HG02623 (cell line): ENCODE results near the gene CCDC18.
"Not testable (repeated sequence)": the region's sequence is repeated elsewhere in the genome, so short reads cannot be mapped to it uniquely, and the experiment has no call there.

Source experiments
- ATAC-seq: cut with Tn5 transposase; IDR thresholded peaks from one replicate; pipeline ENCODE4 v1.9.1; 2021; ENCODE audit warnings: moderate library complexity; ENCODE audit not compliant: unreplicated experiment

The CCDC18 gene, protein sequence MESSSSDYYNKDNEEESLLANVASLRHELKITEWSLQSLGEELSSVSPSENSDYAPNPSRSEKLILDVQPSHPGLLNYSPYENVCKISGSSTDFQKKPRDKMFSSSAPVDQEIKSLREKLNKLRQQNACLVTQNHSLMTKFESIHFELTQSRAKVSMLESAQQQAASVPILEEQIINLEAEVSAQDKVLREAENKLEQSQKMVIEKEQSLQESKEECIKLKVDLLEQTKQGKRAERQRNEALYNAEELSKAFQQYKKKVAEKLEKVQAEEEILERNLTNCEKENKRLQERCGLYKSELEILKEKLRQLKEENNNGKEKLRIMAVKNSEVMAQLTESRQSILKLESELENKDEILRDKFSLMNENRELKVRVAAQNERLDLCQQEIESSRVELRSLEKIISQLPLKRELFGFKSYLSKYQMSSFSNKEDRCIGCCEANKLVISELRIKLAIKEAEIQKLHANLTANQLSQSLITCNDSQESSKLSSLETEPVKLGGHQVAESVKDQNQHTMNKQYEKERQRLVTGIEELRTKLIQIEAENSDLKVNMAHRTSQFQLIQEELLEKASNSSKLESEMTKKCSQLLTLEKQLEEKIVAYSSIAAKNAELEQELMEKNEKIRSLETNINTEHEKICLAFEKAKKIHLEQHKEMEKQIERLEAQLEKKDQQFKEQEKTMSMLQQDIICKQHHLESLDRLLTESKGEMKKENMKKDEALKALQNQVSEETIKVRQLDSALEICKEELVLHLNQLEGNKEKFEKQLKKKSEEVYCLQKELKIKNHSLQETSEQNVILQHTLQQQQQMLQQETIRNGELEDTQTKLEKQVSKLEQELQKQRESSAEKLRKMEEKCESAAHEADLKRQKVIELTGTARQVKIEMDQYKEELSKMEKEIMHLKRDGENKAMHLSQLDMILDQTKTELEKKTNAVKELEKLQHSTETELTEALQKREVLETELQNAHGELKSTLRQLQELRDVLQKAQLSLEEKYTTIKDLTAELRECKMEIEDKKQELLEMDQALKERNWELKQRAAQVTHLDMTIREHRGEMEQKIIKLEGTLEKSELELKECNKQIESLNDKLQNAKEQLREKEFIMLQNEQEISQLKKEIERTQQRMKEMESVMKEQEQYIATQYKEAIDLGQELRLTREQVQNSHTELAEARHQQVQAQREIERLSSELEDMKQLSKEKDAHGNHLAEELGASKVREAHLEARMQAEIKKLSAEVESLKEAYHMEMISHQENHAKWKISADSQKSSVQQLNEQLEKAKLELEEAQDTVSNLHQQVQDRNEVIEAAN (N-terminal part only)

DNA sequence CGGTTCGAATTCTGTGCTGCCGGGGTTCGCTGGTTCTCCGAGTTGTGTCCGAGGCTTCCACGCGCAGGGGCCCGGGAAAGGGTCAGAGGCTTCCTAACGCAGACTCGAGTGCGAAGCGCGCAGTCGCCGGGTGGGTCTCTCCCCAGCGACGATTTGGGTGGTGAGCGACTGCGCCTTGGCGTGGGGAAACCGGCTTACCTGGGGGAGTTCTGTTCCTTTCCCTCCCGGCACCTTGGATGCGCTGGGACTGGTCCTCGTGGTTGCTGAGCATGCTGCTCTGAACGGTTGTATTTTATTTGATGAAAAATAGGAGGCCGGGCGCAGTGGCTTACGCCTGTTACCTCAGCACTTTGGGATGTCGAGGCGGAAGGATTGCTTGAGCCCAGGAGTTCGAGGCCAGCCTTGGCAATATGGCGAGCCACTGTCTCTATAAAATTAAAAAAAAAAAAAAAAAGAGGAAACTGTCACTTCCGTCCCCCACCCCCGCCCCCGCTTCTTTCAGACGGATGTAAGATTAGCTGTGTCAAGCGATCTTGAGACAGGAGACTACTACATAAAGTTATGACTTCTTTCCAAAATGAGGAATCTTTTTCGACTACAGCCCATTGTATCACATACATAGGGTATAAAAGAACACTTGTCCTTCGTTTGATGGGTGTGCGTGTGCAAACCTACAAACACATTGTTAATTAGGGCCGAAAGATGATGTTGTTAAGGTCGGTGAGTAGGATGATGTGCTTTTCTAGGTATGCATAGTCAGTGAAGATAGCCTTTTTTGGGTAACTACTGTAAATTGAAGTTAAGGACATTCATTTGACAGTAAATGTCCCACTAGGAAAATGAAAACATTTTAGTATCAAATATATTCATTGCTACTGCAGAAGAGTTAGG is at the start of gene CCDC18:
CCDC18 (plus strand) TSS at position 2 of the 891 bp plus-strand sequence. CDS start 2,638 bp downstream, outside the sequence.
- ATAC-seq: no peak

DNA sequence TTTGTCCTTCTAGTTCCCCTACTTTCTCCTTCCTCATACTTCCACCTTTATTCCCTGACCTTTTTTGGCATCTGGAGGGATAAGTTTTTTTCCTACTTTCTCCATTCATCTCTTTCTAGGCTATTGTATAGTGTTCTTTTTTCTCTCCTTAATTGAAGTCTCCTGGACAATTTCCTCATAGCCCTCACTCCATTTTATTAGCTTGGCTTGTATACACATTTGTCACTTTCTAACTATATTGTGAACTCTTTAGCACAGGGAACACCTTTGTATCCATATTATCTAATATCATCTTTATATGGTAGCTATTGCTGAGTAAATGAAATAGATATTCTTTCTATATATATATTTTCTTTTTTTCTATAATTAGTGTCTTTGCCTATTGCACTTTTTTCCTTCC is 47.9 kb upstream of the CCDC18 start:
- ATAC-seq: no peak

DNA sequence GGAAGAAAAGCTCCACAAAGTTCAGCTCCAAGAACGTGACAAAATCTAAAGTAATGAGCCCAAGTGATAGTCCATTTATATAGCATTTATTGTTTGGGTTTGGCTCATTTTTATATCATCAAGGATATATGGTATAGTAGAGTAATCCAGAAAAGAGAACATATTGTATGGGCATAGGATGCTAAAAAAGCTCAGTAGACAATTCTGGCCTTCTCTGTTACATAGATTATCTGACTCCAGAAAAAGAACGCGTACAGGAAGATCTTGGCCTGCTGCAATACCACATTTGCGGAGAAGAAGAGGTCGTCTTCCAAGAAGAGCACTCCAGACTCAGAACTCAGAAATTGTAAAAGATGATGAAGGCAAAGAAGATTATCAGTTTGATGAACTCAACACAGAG is 44.1 kb upstream of the CCDC18 start:
- ATAC-seq: no peak

DNA sequence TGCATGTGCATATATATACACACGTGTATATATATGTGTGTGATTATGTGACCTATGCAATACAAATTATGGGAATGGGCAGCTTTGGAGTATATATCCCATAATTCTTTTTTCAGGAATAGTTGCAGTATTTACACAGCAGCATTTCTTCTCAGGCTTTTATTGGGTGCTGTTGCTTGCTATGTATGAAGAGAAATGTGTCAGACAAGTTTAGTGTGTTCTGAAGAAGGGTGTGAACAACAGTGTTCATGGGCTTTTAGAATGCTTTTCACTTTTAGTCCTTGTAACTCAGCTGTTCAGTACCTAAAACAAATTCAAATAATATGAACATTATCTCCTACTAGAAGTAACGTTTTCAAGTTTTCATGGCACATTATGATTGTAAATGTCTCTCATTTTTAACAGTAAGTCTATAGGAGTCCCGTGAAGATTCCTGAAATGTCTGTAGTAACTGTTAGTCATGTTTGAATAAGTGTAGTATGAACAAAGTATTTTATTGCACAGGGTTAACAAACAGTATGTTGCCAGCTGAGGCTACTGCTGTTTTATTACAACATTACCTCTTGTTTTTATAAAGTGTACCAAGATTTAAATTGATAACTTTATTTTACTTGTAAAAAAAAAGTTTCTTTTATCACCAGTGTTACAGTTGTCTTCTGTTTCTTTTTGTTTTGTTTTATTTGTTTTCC is 42.8 kb upstream of the CCDC18 start:
- no peak for ATAC-seq

DNA sequence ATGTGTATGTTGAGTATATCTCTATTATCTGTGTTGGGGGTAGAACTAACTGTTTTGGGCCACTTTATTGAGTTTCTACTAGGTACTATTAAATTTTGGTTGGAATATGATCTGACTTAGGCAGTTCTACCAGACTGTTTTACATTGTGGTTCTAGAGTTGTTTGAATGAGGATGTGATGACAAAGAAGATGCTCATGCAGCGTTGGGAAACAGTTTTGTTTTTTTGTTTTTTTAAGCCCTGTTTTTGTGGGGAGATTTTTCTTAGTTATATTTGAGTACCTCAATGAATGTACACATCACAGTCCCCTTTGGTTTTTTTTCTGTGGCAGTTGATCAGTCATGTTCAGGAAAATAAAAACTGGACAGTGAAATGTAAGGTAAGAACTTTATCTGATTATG is 40.4 kb upstream of the CCDC18 start:
- ATAC-seq: no peak

DNA sequence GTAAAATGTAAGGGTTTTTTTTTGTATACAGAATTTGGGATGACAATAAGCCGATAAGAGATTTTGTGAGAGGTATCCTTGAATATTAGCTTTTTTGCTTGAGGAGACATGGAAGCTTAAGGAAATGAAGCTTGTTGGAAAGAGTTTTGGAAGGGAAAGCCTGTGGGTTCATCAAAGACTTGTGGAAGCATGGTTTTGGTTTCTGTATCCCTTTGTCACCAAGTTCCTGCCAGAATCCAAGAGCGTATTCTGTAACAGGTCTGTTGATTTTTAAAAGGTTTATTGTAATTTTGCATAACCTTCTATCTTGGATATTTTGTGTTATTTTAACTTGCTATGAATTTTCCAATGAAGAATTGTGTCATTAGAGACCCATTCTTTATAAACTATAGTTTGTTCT is 38.4 kb upstream of the CCDC18 start:
- ATAC-seq: no peak

DNA sequence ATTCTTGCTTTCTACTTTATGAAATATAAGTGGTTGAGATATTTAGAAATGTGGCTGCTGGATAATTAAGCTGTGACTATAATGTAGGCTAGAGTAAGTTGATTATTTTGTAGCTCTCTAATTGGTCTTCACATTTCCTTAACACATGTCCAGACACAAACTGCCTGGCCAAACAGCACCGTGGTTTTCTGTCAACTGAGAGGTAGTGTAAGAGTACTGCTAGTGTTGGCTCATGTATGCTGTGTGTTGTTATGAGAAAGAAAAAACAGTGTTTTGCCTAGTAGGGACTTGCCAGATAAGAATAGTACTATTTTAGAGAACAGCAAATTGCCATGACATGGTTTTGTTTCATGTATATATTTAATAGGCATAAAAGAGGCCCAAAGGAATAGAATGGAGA is 37.4 kb upstream of the CCDC18 start:
- ATAC-seq: no peak

DNA sequence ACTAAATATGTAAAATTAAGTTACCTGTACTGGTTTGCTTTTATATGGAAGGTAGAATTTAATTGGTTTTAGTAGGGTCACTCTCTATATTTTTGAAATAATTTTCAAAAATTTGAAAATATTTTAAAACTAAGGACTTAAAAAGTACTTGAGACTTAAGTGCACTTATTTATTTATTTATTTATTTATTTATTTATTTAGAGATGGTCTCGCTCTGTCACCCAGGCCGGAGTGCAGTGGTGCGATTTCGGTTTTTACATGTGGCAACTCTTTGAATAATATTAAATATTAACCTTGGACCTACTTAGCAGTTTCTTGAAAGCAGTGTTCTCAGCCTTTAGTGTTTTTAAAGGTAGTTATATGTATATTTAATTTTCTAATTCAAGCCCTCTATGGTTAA is 36.8 kb upstream of the CCDC18 start:
- no peak for ATAC-seq

DNA sequence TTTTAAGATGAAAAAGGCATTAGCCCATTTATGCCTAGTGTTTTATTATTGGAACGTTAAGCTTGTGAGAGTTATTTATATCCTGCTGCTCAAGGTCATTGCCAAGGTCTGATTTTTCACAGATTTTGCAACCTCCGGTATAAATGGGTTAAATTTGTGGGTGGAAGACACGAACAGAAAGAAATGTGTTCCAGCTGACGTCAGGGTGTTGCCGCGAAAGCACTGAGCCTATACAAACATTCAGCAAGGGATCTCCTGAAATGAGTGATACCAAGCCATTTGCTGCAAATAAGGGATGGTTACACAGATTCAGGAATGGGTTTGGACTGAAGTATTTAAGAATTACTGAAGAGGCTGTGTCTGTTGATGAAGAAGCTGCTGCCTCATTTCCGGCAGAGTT is 32.5 kb upstream of the CCDC18 start:
- no peak for ATAC-seq

DNA sequence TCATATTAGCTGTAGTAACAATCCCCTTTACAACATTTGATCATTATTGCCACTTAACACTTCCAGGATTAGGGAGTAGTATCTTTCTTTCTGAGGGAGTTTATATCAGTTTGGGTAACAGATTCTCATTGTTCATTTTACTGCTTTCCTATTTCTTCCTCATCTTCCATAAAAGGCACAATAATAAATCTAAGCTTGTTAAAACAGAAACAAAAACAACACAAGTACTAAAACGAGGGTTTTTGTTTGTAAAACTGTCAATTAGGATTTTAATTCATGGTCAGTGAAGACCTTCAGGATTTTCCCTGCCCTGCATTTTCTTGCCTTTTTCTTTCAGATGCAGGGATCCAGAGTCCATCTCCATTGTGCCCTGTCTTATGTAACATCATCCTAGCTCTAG is 29.8 kb upstream of the CCDC18 start:
- no peak for ATAC-seq

DNA sequence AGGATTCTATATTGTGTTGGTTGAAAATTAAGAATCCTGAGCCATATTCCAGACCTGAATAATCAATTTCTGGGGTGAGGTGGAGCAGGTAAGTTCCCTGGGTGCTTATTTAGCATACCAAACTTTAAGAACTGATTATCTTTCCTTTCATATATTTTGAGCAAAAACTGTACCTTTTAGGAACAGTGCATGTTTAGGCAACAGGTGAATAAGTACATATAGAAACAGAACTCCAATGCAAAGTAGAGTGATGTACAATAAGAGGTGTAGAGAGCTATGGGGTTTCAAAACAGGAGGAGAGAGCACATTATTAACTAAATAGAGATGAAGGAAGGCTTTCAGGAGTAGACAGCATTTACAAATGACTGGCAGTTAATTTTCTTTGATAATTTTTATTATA is 29.1 kb upstream of the CCDC18 start:
- no peak for ATAC-seq

DNA sequence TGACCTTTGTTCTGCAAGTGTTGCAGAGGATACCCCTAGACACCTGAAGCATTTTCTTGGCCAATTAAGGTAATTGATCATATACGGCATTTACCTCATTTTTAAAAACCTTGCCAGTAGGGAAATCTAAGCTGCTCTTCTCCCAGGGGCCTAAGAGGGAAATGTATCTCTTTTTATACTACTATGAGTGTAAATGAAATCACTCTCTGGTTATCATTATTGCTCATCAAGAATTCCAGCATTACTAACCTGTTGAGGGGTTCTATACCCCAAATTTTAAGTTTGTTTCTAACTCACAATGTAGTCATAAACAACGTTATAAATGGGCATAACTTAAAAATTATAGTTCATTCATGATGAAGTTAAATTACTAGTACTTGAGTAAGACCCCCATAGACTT is 27.7 kb upstream of the CCDC18 start:
- ATAC-seq: no peak

DNA sequence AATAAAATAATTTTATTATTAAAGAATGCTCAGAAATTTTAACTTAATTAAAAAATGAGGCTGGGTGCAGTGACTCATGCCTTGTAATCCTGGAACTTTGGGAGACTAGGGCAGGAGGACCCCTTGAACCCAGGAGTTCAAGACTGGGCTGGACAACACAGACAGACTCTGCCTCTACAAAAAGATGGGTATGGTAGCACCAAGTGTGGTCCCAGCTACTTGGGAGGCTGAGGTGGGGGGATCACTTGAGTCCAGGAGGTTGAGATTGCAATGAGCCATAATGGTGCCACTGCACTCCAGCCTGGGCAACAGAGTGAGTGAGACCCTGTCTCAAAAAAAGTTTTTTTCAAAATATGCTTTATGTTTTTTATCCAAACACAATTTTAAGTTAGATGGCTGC is 25.6 kb upstream of the CCDC18 start:
- ATAC-seq: no peak

DNA sequence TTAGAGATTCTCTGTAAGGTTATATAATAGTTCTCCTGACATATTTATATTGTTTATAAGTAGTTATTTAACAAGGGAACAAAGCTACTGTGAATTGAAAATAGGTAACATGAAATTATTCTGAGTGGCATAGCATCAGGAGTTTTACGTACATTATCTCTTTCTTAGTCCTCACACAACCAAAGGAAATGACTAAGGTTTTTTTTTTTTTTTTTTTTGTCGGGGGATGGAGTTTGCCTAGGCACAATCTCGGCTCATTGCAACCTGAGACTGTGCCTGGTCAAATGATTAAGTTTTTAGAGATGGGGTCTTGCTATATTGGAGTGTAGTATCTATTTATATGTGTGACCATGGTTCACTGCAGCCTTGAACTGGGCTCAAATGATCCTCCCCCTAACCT is 25.2 kb upstream of the CCDC18 start:
- no peak for ATAC-seq

DNA sequence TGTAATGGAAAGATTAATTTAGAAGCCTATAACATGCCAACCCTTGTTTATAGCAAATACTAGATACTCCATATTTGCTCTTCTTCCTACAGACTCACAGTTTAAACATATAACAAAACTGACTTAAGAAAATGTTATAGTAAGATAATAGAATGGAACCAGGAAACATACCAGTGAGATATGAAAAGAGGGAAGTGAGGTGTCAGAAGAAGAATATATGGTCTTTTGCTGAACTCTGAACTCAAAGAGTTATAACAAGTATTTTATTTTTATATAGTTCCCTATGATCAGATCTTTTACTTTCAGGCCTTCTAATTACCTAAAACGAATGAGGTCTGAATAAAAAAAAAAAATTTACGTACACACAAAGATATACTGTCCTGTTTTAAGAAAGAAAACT is 21.2 kb upstream of the CCDC18 start:
- ATAC-seq: no peak

DNA sequence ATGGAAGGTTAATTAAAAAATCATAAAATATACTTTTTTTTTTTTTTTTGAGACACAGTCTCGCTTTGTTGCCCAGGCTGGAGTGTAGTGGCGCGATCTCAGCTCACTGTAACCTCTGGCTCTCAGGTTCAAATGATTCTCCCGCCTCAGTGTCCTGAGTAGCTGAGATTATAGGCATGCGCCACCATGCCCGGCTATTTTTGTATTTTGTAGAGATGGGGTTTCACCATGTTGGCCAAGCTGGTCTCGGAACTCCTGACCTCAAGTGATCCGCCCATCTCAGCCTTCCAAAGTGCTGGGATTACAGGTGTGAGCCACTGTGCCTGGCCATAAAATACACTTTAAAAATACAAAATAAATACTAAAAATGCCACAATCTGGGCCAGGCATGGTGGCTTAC is 17.2 kb upstream of the CCDC18 start:
- not testable (repeated sequence) for ATAC-seq

DNA sequence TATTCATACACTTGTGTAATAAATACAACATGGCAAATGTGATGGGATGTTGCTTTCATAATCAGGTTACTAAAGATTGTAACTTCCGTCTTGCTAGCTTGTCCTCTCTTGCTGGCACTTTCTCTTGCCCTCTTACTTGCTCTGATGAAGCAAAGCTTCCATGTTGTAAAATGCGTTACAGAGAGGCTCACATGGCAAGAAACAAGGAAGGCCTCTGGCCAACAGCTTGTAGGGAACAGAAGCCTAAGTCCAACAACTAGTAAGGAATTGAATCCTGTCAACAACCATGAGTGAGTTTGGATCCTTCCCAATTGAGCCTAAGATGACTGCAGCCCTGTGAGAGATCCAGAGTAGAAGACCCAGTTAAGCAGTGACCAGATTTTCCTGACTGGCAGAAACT is 15.7 kb upstream of the CCDC18 start:
- ATAC-seq: no peak

DNA sequence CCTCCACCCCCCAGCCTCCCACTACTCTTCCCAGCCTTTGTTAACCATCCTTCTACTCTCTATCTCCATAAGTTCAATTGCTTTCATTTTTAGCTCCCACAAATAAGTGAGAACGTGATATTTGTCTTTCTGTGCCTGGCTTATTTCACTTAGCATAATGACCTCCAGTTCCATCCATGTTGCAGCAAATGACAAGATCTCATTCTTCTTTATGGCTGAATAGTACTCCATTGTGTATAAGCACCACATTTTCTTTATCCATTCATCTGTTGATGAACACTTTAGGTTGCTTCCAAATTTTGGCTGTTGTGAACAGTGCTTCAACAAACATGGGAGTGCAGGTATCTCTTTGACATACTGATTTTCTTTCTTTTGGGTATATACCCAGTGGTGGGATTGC is 14.6 kb upstream of the CCDC18 start:
- not testable (repeated sequence) for ATAC-seq

DNA sequence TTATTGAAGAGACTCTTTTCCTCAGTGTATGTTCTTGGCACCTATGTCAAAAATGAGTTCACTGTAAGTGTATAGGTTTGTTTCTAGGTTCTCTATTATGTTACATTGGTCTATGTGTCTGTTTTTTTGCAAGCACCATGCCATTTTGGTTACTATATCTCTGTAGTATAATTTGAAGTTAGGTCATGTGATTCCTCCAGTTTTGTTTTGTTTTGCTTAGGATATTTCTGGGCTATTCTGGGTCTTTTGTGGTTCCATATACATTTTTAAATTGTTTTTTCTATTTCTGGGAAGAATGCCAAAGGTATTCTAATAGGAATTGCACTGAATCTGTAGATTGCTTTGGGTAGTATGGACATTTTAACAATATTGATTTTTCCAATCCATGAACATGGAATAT is 13.5 kb upstream of the CCDC18 start:
- no peak for ATAC-seq
